GM23338 (cell line): Measurements from ENCODE around the gene PEPD. TPM values are rescaled to one million over a fixed set of nuclear protein-coding genes. Genes with fewer than 3 reads are reported as not detected.
A peak's percentile ranks its signal among the peaks of the same experiment; 100 is the strongest.

Experiments used
- ATAC-seq: fragments of 200-7000 bp; cut with Tn5 transposase; 3 replicates; pipeline ENCODE4 v1.9.1; 2020
- DNase-seq: peaks from one replicate; pipeline ENCODE4 v3.0.0-alpha.2; 2015; ENCODE audit warnings: low spot score
- H2AFZ ChIP-seq: fragments of 200-600 bp; sonication (generic); 2 replicates; pipeline ENCODE4 v1.8.0; 2016; ENCODE audit warnings: antibody characterized with exemption, mild to moderate bottlenecking, moderate library complexity
- H3F3A ChIP-seq: fragments of 200-600 bp; sonication (generic); replicated peaks from 2 replicates; pipeline ENCODE4 v1.8.0; 2017; ENCODE audit warnings: antibody characterized with exemption, mixed run types, low read depth
- H3K27ac ChIP-seq: fragments of 200-600 bp; sonication (generic); 2 replicates; pipeline ENCODE4 v1.6.1; 2016; ENCODE audit warnings: low read depth
- H3K27me3 ChIP-seq: fragments of 200-600 bp; sonication (generic); 2 replicates; pipeline ENCODE4 v1.8.0; 2016; ENCODE audit warnings: mild to moderate bottlenecking, mixed run types, moderate library complexity; ENCODE audit not compliant: insufficient read depth
- H3K36me3 ChIP-seq: fragments of 200-600 bp; sonication (generic); 2 replicates; pipeline ENCODE4 v1.8.0; 2016; ENCODE audit warnings: mild to moderate bottlenecking; ENCODE audit not compliant: insufficient read depth
- H3K4me1 ChIP-seq: fragments of 200-600 bp; sonication (generic); 2 replicates; pipeline ENCODE4 v1.8.0; 2016; ENCODE audit warnings: mild to moderate bottlenecking, moderate library complexity; ENCODE audit not compliant: insufficient read depth
- H3K4me2 ChIP-seq: fragments of 200-600 bp; sonication (generic); 2 replicates; pipeline ENCODE4 v1.7.1; 2017; ENCODE audit warnings: mixed run types
- H3K4me3 ChIP-seq: fragments of 200-600 bp; sonication (generic); 2 replicates; pipeline ENCODE4 v1.6.1; 2016; ENCODE audit warnings: mixed run types
- H3K79me2 ChIP-seq: fragments of 200-600 bp; sonication (generic); replicated peaks from 2 replicates; pipeline ENCODE4 v1.8.0; 2017; ENCODE audit warnings: mild to moderate bottlenecking; ENCODE audit not compliant: insufficient read depth
- H3K9me2 ChIP-seq: fragments of 200-600 bp; sonication (generic); 2 replicates; pipeline ENCODE4 v1.8.0; 2017; ENCODE audit not compliant: insufficient read depth
- H4K20me1 ChIP-seq: fragments of 200-600 bp; sonication (generic); replicated peaks from 2 replicates; pipeline ENCODE4 v1.8.0; 2017; ENCODE audit warnings: mild to moderate bottlenecking; ENCODE audit not compliant: insufficient read depth
- H3K27ac Mint-ChIP-seq: 2 replicates; pipeline ENCODE4 v1.8.0; 2020; ENCODE audit warnings: inconsistent platforms, mild to moderate bottlenecking, moderate library complexity, mixed read lengths
- H3K27me3 Mint-ChIP-seq: 3 replicates; pipeline ENCODE4 v1.8.0; 2022; ENCODE audit warnings: low read depth, mild to moderate bottlenecking, moderate library complexity, mixed read lengths, inconsistent platforms; ENCODE audit not compliant: insufficient read depth, poor library complexity
- H3K36me3 Mint-ChIP-seq: 3 replicates; pipeline ENCODE4 v1.8.0; 2021; ENCODE audit warnings: low read depth, mild to moderate bottlenecking, inconsistent platforms, moderate library complexity, mixed read lengths
- H3K4me1 Mint-ChIP-seq: 3 replicates; pipeline ENCODE4 v1.8.0; 2020; ENCODE audit warnings: mild to moderate bottlenecking, inconsistent platforms, mixed read lengths
- H3K4me3 Mint-ChIP-seq: 3 replicates; pipeline ENCODE4 v1.8.0; 2021; ENCODE audit warnings: moderate library complexity, mild to moderate bottlenecking, inconsistent platforms, mixed read lengths
- H3K9me3 Mint-ChIP-seq: 3 replicates; pipeline ENCODE4 v1.8.0; 2020; ENCODE audit warnings: moderate library complexity, mild to moderate bottlenecking, inconsistent platforms, mixed read lengths
- CREB1 ChIP-seq: fragments of 250-450 bp; sonication (Bioruptor Pico); IDR thresholded peaks from 2 replicates; pipeline ENCODE4 v1.5.0; 2020; ENCODE audit warnings: low read depth, mild to moderate bottlenecking, moderate library complexity
- CTCF ChIP-seq, 2 experiments: fragments of 200-600 bp in 1 of 2; sonication (generic) in 1 of 2; conservative IDR thresholded peaks; 2 replicates each; pipeline versions ENCODE4 v1.5.1 to v1.6.1; 2016 to 2017; ENCODE audit warnings: antibody characterized with exemption in 2 of 2, low read depth in 2 of 2, mild to moderate bottlenecking in 2 of 2, moderate library complexity in 1 of 2
- JUNB ChIP-seq: IDR thresholded peaks from one replicate; pipeline ENCODE4 v1.6.1; 2016; ENCODE audit warnings: antibody characterized with exemption; ENCODE audit not compliant: unreplicated experiment
- REST ChIP-seq: IDR thresholded peaks from one replicate; pipeline ENCODE4 v1.6.1; 2018; ENCODE audit warnings: antibody characterized with exemption; ENCODE audit not compliant: unreplicated experiment
- ZNF114 ChIP-seq: fragments of 250-450 bp; sonication (Bioruptor Pico); IDR thresholded peaks from 2 replicates; pipeline ENCODE4 v1.5.0; 2020; ENCODE audit warnings: mild to moderate bottlenecking, moderate library complexity
- polyA plus RNA-seq: library from polyadenylated mRNA; unstranded; fragments of >200 nt; fragmentation: Nextera tagmentation; extraction: Ambion mirVana; gene quantifications from 2 replicates; pipeline ENCODE4 v1.2.1, GENCODE V29; 2016
- total RNA-seq: library from RNA; depleted of rRNA; stranded (reverse); fragments of >200 nt; shearing (Covaris generic); gene quantifications from 2 replicates; pipeline ENCODE4 v1.2.3, GENCODE V29; 2014

PEPD gene
- total and polyA plus RNA-seq, 2 experiments from 2014 or later = 81.7 to 89.2 TPM

- TF ChIP-seq REST (no peak), CTCF (conservative IDR thresholded peaks at IDR 0.05; ENCODE audit: low read depth in 2 of 2) (no peak), ZNF114 (CRISPR knock-in tag) (no peak), JUNB (no peak)
These were observed 127.4 kb downstream of the PEPD start (continued) for GRCh38 chr19:33394006-33394722.

GRCh38 chr19:33393286-33394005, 128.1 kb downstream of the PEPD start:
- H3K9me2 ChIP-seq = no peaks in the 10 kb centered on the region
- no peaks in the 10 kb centered on the region for H3K4me1 ChIP-seq
- Mint-ChIP-seq H3K36me3 (no peaks in the 10 kb centered on the region), H3K27me3 (peaks cover 7% of the 10 kb centered on the region), H3K4me1 (peaks cover 19% of the 10 kb centered on the region), H3K9me3 (no peaks in the 10 kb centered on the region; the same call in 2 of the 3 replicates), H3K27ac (no peak overlapping the region), H3K4me3 (no peak overlapping the region)
- DNase-seq (no peak), ATAC-seq (peak; percentile 5; the same call in 1 of the 3 replicates)
- H2AFZ ChIP-seq = no peak overlapping the region
- H3K36me3 ChIP-seq = no peaks in the 10 kb centered on the region
- no peak overlapping the region for H3K4me2 ChIP-seq
- TF ChIP-seq CREB1 (CRISPR knock-in tag) = no peak
- peak; percentile 49 for TF ChIP-seq REST
- no peak overlapping the region for H3K4me3 ChIP-seq
- H3K27me3 ChIP-seq = no peaks in the 10 kb centered on the region
- no peaks in the 10 kb centered on the region for H3F3A ChIP-seq
- no peaks in the 10 kb centered on the region; the same call in 1 of the 2 replicates for H4K20me1 ChIP-seq
- no peak overlapping the region for H3K27ac ChIP-seq
- no peaks in the 10 kb centered on the region for H3K79me2 ChIP-seq
